ENCODE results near the gene ANKRD42.

Gene ANKRD42

GRCh38 chr11:83287631-83288030 lies 94.1 kb downstream of the ANKRD42 start:
- no peak for DNase-seq (ENCODE audit: low read depth in 2 of 2)

DNA sequence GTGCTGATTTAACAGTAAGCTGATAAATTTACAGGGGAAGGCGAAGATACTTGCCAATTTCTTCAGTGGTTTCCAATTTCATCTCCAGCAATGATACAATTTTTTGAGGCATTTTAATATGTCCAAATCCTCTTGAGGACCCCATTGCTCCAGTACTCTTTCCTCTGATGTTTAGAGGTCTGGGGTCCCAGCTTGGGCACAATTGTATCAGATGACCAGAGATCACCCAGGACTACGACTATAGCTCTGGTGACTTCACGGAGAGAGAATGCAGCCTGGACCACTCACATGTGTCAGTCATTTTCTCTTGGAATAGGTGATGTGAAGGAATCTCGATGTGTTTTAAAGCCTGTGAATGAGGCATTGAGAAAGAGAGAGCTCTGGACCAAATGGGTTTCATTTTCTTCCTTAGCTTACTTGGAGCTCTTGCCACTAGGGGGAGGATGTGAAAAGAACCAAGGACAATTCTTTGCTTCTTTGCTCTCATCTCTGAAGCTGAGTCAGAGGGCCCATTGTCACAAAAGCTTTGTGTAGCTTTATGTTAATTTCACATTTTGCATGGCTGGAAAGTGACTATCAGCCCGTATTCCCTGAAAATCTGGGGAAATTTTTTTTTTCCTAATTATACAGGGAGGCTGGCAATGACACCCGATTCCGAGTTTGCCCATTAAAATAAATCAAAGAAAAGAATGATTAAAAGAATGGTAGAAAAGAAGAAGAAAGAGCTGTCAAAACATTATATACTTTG lies 99.4 kb downstream of the ANKRD42 start:
- no peak for DNase-seq (ENCODE audit: low read depth in 2 of 2)

DNA sequence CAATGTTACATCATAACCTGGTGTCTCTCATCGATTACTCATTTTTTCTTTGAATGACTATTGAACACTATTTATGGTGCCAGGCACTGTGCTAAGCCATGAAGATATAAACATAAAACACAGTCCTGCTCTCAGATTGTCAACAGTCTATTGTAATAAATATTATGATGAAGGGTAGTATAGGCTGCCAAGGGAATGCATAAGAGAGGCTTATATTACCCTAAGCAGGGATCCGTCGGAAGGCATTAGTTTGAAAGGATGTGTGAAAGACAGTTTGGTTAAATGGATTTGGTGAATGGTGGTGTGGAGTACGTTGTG lies 99.9 kb downstream of the ANKRD42 start:
- no peak for DNase-seq (ENCODE audit: low read depth in 2 of 2)

- no peak for DNase-seq (ENCODE audit: low read depth in 2 of 2)
These were observed 100.7 kb downstream of the ANKRD42 start for GRCh38 chr11:83294208-83294607.

All from stimulated activated CD4-positive, alpha-beta T cell treated with anti-CD3 and anti-CD28 coated beads, Interleukin-12 subunit alpha, Interleukin-12 subunit beta, amount 100 ng/mL, for 24 hours (primary cell).